CD4-positive, alpha-beta T cell treated with Interleukin-15 for 1 hour (primary cell): Measurements from ENCODE around the gene TBC1D5.

Experiments used
- DNase-seq: peaks from one replicate; pipeline ENCODE4 v3.0.0-alpha.2; 2020

The TBC1D5 gene

GRCh38 chr3:17339132-17339575, 403.3 kb downstream of the TBC1D5 start:
- DNase-seq = no peak

GRCh38 chr3:17336291-17336690, 406.1 kb downstream of the TBC1D5 start:
- no peak for DNase-seq

GRCh38 chr3:17333893-17334292, 408.5 kb downstream of the TBC1D5 start:
- DNase-seq = no peak

DNA sequence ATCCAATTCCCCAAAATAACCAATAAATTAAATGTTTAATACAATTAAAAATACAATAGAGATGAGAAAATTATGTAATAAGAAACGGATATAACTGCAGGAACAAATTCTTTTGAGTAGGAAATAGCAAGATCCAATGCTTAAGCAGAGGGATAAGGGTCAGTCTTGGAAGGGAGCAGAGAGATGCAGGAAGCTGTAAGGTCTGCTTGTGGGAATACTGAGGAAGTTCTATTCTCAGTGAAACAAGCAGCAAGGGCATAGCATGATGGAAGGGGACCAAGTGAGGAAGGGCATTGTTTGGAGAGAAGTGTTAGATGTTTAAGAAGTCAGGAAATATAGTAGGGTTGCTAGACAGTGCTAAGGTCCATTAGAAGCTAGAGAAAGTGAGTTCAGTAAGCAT, 409.0 kb downstream of the TBC1D5 start:
- no peak for DNase-seq

DNA sequence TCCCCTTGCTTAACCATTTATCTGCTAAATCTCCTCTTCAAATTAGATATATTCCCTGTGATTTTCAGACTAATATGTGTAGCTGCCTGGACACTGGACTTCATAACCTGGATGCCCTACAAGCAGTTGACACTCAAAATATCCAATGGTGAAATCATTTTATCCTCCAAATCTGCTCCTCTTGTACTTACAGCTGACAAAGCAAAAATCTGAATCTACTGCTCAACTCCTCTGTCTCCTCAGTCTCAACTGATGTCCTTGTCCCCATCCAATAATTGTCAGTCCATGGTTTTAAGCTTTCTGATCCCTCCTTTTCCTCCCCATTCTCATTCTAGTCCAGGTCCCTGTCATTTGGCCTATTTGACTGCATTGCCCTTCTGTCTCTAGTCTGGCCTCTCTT, 411.8 kb downstream of the TBC1D5 start:
- DNase-seq = no peak

DNA sequence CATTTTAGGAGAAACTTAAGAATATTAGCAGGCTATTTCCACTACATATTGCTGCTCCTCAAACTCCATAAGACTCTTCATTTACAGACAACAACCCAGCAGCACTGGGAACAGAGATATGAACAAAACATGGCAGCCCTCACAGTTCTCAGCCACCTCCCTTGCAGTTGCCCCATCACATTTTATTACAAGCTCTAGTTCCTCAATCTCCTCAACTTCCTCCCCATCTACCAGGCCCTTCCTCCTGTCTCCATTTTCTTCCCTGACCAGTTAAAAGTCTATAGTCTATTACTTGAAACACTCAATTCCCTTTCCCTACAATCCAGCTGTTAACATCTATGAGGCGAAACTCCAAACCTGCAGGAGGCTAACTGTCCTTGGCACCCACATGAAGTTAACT, 412.5 kb downstream of the TBC1D5 start:
- DNase-seq = no peak

DNA sequence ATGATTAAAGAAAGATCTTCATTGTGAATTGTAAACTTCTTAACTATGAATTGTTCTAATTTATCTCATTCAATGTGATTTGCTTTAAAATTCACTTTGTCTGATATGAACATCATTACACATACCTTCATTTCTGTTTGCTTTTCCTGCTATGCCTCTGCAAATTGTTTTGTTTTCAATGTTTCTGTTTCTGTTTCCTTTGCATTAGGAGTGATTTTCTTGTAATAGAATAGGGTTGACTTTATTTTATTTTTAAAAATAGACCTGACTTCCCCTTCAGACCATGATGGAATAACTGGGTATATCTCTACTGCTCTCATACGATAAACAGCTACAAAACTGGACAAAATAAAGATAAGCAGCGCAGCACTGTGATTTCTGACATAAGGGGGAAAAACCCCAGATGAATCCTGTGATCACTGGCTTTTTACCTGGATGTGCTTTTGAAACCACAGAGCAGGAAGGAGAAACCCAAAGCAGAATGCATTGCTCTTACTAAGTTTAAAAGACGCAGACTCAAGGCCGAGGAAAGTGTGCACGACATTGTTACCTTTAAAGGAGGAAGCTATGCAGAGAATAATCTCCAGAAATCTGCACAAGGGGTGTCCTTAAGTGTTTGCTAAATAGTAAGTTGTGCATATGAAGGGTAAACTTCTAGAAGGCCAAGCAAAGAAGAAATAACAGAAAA, 420.2 kb downstream of the TBC1D5 start:
- DNase-seq = no peak

DNA sequence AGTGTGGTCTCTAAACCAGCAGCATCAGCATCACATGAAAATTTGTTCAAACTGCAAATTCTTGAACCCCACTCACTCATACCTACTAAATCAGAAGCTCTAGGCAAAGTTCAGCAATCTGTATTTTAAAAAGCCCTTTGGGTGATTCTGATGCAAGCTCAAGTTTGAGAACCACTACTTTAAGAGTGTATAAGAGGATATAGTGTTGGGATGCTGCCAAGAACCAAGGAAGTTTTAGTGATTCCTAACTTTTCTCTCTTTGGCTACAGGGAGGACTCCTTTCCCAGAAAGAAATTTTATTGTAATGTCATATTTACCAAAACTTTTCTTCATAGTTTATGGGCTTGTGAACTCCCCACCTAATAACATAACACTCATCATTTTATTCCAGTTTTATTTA, 422.2 kb downstream of the TBC1D5 start:
- DNase-seq = no peak

- no peak for DNase-seq
Measured at GRCh38 chr3:17315897-17316296, 426.5 kb downstream of the TBC1D5 start.

- DNase-seq = no peak
Measured at GRCh38 chr3:17314171-17314570, 428.3 kb downstream of the TBC1D5 start.

GRCh38 chr3:17313746-17314145, 428.7 kb downstream of the TBC1D5 start:
- no peak for DNase-seq

GRCh38 chr3:17310983-17311382, 431.4 kb downstream of the TBC1D5 start:
- DNase-seq = no peak

GRCh38 chr3:17307887-17308286, 434.5 kb downstream of the TBC1D5 start:
- DNase-seq = no peak

GRCh38 chr3:17307482-17307881, 434.9 kb downstream of the TBC1D5 start:
- no peak for DNase-seq

DNA sequence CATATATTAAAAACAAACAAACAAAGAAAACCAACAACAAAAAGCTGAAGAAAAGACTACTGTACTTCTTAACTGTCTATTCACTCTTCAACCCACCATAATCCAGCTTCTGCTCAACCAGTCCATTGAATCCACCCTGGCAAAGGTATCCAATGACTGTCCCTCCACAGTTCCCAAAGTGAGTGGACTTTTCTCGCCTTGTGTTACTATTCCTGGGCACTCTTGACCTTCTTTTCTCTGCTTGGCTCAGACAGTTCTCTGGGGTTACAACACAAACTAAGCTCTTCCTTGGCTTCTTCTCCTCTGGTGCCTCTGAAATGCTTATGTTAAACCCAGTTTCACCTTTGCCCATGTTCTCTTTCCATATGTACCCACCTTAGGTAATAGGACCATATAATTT, 437.5 kb downstream of the TBC1D5 start:
- no peak for DNase-seq

DNA sequence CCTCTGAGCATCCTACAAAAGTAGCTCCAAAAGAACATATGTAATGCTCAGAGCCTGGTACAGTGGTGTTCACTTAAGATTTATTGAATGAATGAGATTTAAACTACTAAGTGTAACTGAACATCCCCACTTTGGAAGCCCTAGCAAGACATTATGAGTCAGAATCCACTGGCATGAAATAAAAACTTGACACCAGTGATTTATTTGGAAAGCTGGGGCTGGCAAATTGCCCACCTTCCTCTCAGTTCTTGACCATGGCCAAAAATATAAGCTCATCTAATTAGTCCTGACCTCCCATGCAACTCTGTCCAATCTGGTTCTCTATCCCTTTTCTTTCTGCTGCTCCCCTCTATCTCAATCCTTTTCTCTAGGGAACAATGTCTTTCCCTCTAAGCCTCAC, 439.7 kb downstream of the TBC1D5 start:
- no peak for DNase-seq

- no peak for DNase-seq
Measured at GRCh38 chr3:17302170-17302569, 440.3 kb downstream of the TBC1D5 start.

GRCh38 chr3:17301271-17301670, 441.2 kb downstream of the TBC1D5 start:
- DNase-seq = no peak

DNA sequence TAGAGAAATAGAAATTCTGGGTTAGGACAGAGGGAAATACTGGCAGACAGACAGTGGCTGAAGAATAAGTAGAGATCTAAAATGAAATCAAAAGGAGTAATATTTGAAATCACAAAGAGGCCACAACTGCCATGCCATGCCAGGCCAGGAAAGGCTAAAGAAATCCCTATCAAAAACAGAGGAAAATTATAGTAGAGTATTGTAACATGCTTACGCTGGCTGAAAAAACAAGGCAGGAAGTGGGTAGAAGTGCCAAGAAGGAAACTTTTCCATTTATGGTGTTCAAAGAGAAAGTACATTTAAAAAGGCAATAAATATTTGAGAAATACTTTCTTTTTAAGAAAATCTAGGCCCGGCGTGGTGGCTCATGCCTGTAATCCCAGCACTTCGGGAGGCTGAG, 442.0 kb downstream of the TBC1D5 start:
- no peak for DNase-seq

- no peak for DNase-seq
Measured at GRCh38 chr3:17298038-17298437, 444.4 kb downstream of the TBC1D5 start.

DNA sequence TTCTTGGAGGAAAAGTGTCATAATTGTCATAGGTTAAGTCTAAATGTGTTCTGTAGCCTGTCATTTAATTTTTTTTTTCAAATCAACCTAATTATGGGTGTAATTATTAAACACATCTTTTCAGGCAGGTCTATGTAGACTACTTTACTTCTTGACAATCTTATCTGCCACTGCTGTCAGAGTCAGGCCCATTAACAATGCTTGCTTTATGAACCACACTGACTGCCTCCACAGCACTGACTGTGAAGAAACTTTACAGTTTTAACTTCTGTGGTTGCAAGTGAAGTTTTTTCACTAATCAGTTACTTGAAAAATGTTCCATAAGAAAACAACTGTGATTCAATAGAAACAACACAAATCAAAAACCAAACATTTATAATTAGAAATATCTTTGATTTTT, 449.9 kb downstream of the TBC1D5 start:
- DNase-seq = no peak

GRCh38 chr3:17290894-17291293, 451.5 kb downstream of the TBC1D5 start:
- no peak for DNase-seq

- DNase-seq = no peak
Measured at GRCh38 chr3:17288839-17289399, 453.5 kb downstream of the TBC1D5 start.

- DNase-seq = no peak
Measured at GRCh38 chr3:17287006-17287689, 455.3 kb downstream of the TBC1D5 start.

GRCh38 chr3:17278006-17278405, 464.4 kb downstream of the TBC1D5 start:
- DNase-seq = no peak
